A673 (cell line): ENCODE measurements around the gene SIK3. TPM values are rescaled to one million over a fixed set of nuclear protein-coding genes. Genes with fewer than 3 reads are reported as not detected.
"Not testable (repeated sequence)": the region's sequence is repeated elsewhere in the genome, so short reads cannot be mapped to it uniquely, and the experiment has no call there.

ENCODE experiments used
- BruUV-seq: library from RNA; stranded (reverse); fragments of 400-500 nt; replicated peaks from 2 replicates; lab custom pipeline; 2021; lab: Mats Ljungman, UMichigan
- CTCF ChIA-PET: fragments of 300-600 bp; sonication (Branson Sonifier 250); formaldehyde crosslinking; loops from one replicate; lab custom pipeline; 2022; ENCODE audit warnings: antibody characterized with exemption; lab: Charles Lee
- POLR2A ChIA-PET: fragments of 300-600 bp; sonication (Branson Sonifier 250); formaldehyde crosslinking; loops from one replicate; lab custom pipeline; 2022; ENCODE audit warnings: antibody characterized with exemption; ENCODE audit not compliant: low non-redundant PET; lab: Charles Lee
- DNase-seq: peaks from one replicate; pipeline ENCODE4 v3.0.0-alpha.2; 2015; ENCODE audit warnings: low spot score
- H3K27ac ChIP-seq: fragments of 200-600 bp; sonication (generic); 2 replicates; pipeline ENCODE4 v1.5.1; 2016; ENCODE audit warnings: mixed run types, low read depth, mild to moderate bottlenecking, mixed read lengths, antibody characterized with exemption, low read length; ENCODE audit not compliant: poor library complexity, severe bottlenecking
- H3K27me3 ChIP-seq: fragments of 200-600 bp; sonication (generic); replicated peaks from 2 replicates; pipeline ENCODE4 v1.6.1; 2017; ENCODE audit warnings: mixed run types, low read depth, mild to moderate bottlenecking, mixed read lengths, antibody characterized with exemption, low read length; ENCODE audit not compliant: insufficient read depth, poor library complexity
- H3K36me3 ChIP-seq: fragments of 200-600 bp; sonication (generic); 2 replicates; pipeline ENCODE4 v1.6.1; 2016; ENCODE audit warnings: mixed run types, mild to moderate bottlenecking, mixed read lengths, antibody characterized with exemption, low read length; ENCODE audit not compliant: insufficient read depth, poor library complexity, severe bottlenecking
- H3K4me1 ChIP-seq: fragments of 200-600 bp; sonication (generic); 2 replicates; pipeline ENCODE4 v1.6.1; 2017; ENCODE audit warnings: mixed run types, mild to moderate bottlenecking, mixed read lengths, antibody characterized with exemption, low read length; ENCODE audit not compliant: insufficient read depth, poor library complexity, severe bottlenecking
- H3K4me3 ChIP-seq: fragments of 200-600 bp; sonication (generic); 2 replicates; pipeline ENCODE4 v1.5.1; 2016; ENCODE audit warnings: low read depth, mixed run types, mild to moderate bottlenecking, mixed read lengths, low read length; ENCODE audit not compliant: poor library complexity, severe bottlenecking
- H3K9me3 ChIP-seq: fragments of 200-600 bp; sonication (generic); 2 replicates; pipeline ENCODE4 v1.6.1; 2016; ENCODE audit warnings: mixed run types, low read depth, mild to moderate bottlenecking, mixed read lengths, antibody characterized with exemption, low read length; ENCODE audit not compliant: poor library complexity, severe bottlenecking
- EZH2 ChIP-seq: fragments of 200-600 bp; sonication (generic); IDR thresholded peaks from 2 replicates; pipeline ENCODE4 v1.6.1; 2017; ENCODE audit warnings: borderline replicate concordance, low read depth, mild to moderate bottlenecking, mixed read lengths, antibody characterized with exemption, low read length; ENCODE audit not compliant: poor library complexity, severe bottlenecking
- intact Hi-C: fragments of 100-400 bp; cut with micrococcal nuclease; formaldehyde crosslinking; loops from one replicate; pipeline ENCODE4 v1.10.0; 2022; ENCODE audit not compliant: unreplicated experiment
- total RNA-seq: library from RNA; stranded (reverse); gene quantifications from 2 replicates; pipeline ENCODE4 v1.2.3, GENCODE V29; 2021
- TF ChIP-seq, protein P1 (sequence below): fragments of 300-800, 200-600 bp; sonication (generic); conservative IDR thresholded peaks from 2 replicates; pipeline ENCODE4 v1.5.1; 2017; ENCODE audit warnings: low read depth, mild to moderate bottlenecking, antibody characterized with exemption, low read length, moderate library complexity, mixed read lengths

Gene SIK3
- total RNA-seq, 1 experiment from 2014 or later, result 81.7 TPM

DNA sequence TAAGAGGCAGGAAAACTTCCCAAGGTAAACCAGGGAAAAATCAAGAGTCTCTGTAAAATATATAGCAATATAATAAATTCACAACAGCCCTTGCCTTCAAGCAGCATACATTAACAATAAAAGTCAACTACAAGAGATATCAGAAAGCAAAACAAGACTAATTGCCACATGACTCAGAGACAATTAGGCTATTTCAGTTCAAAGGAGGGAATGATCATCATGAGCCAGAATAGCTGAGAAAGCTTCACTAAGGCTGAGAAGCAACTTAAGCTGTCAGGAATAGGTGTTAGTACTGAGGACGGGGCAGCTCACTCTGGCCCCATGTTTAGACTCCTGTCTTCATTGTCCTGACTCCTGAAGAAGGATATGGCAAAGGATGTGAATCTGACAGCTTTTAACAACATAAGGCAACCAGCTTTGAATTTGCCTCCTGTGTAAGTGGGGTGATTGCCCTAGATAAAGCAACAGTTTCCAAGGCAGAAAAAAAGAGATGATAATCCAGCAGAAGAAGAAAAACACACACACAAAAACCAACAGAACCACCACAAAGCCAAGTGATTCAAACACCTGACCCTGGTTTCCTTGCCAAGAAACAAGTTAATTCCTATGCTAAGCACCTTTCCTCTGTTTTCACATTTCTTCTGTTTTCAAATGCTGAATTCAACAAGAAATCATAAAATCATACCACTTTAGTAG lies 60.8 kb downstream of the SIK3 start:
- TF ChIP-seq, protein P1, sequence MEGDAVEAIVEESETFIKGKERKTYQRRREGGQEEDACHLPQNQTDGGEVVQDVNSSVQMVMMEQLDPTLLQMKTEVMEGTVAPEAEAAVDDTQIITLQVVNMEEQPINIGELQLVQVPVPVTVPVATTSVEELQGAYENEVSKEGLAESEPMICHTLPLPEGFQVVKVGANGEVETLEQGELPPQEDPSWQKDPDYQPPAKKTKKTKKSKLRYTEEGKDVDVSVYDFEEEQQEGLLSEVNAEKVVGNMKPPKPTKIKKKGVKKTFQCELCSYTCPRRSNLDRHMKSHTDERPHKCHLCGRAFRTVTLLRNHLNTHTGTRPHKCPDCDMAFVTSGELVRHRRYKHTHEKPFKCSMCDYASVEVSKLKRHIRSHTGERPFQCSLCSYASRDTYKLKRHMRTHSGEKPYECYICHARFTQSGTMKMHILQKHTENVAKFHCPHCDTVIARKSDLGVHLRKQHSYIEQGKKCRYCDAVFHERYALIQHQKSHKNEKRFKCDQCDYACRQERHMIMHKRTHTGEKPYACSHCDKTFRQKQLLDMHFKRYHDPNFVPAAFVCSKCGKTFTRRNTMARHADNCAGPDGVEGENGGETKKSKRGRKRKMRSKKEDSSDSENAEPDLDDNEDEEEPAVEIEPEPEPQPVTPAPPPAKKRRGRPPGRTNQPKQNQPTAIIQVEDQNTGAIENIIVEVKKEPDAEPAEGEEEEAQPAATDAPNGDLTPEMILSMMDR, result no peak
- TF ChIP-seq EZH2, result no peak
- Histone ChIP-seq H3K36me3 (no peaks in the 10 kb centered on the region), H3K4me1 (peaks cover 57% of the 10 kb centered on the region), H3K27me3 (no peaks in the 10 kb centered on the region), H3K4me3 (no peak overlapping the region), H3K9me3 (no peaks in the 10 kb centered on the region), H3K27ac (peak overlapping the region; percentile 14)
- ChIA-PET CTCF (no interaction called here), POLR2A (interaction anchor here (0.6 kb wide), 1 partner anchor 14 kb away, joined by 3 read pairs; no protein-coding TSS in a partner anchor)
- intact Hi-C loops, result no loop called here
- BruUV-seq, result no TSS peak
- DNase-seq, result peak; percentile 69

DNA sequence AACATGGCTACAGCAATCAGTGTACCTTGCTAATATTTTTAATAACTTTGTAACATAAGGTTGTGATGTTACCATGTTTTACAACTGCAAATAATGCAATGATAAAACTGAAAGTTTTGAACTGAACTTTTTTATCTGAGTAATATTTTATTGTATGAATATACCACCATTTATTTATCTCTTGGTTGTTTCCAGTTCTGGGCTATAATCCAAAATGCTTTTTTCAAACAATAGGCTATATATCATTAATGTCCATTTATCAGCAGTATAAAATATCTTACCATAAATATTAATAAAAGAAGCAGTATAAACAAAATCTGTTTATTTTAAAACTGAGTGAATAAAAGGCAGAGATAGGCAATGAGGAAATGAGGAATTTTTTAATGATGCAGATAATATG lies 63.3 kb downstream of the SIK3 start:
- H3K27ac ChIP-seq, result no peak overlapping the region
- TF ChIP-seq, protein P1, result no peak
- no peak for TF ChIP-seq EZH2
- BruUV-seq, result no TSS peak
- no peak for DNase-seq
- H3K4me3 ChIP-seq, result no peak overlapping the region
- CTCF ChIA-PET, result no interaction called here
- no peaks in the 10 kb centered on the region for H3K9me3 ChIP-seq
- POLR2A ChIA-PET, result interaction anchor here (0.5 kb wide), 1 partner anchor 18 kb away, joined by 5 read pairs; no protein-coding TSS in a partner anchor
- H3K36me3 ChIP-seq, result no peaks in the 10 kb centered on the region
- H3K27me3 ChIP-seq, result no peaks in the 10 kb centered on the region
- peaks cover 60% of the 10 kb centered on the region for H3K4me1 ChIP-seq
- intact Hi-C loops, result no loop called here

DNA sequence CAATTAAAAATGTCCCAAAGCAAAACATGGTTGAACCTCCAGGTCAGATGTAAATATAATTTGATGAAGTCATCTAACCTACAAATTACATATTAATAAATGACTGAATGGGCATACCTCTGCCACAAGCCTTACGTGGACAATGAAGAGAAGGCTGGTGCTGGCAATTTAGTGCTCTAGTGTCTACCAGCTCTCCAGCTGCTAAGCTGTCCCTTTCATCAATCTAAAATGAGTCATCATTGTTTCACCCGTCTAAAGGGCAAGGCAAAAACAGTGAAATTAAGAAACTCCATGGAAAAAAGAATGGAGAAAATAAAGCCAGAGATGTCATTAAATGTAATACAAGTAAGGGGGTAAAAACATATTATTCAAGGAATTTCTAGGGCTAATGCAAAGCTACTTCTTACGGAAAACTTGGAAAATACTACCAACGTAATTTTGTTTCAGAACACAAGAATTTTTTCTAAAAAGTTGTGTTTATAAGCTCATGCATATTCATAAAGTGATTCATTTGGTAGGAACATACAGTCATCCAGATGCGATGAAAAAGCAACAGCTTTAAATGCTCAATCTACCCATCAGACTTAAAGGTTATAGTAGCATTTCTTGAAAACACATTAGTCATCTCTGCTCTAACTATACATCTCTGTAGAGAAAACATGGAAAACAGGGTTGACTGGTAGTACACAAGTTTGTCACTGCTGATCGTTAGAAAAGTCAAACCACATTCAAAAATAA lies 71.5 kb downstream of the SIK3 start:
- intact Hi-C loops, result no loop called here

DNA sequence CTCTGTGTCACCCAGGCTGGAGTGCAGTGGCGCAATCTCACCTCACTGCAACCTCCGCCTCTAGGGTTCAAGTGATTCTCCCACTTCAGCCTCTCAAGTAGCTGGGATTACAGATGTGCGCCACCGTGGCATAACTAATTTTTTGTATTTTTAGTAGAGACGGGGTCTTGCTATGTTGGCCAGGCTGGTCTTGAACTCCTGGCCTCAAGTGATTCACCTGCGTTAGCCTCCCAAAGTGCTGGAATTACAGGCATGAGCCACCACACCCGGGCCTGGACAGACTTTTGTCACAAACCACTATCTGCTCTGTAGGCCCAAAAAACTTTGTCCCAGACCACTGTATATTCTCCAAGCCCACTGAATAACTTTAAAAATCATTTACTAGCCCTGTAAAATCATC lies 74.5 kb downstream of the SIK3 start:
- peaks cover 80% of the 10 kb centered on the region for H3K4me1 ChIP-seq
- POLR2A ChIA-PET, H3K4me3 ChIP-seq, H3K36me3 ChIP-seq, intact Hi-C loops, BruUV-seq, H3K27me3 ChIP-seq, DNase-seq, H3K9me3 ChIP-seq, H3K27ac ChIP-seq: not testable (repeated sequence)
- CTCF ChIA-PET, result interaction anchor here (0.7 kb wide), 1 partner anchor 82 kb away, joined by 4 read pairs; no protein-coding TSS in a partner anchor

More for the DNA sequence above, 71.5 kb downstream of the SIK3 start:
- CTCF ChIA-PET, result no interaction called here
- Histone ChIP-seq H3K27ac (peak overlapping the region; percentile 2), H3K27me3 (no peaks in the 10 kb centered on the region), H3K4me3 (no peak overlapping the region), H3K4me1 (peaks cover 81% of the 10 kb centered on the region), H3K9me3 (no peaks in the 10 kb centered on the region), H3K36me3 (no peaks in the 10 kb centered on the region)
- no TSS peak for BruUV-seq
- TF ChIP-seq EZH2, result no peak
- TF ChIP-seq, protein P1, result no peak
- POLR2A ChIA-PET, result no interaction called here
- DNase-seq, result peak; percentile 80
